Measurements from ENCODE around the gene FGD3. TPM values are rescaled to one million over a fixed set of nuclear protein-coding genes. Genes with fewer than 3 reads are reported as not detected.

Gene FGD3
- total and polyA plus RNA-seq, 2 donors: 5.8 to 7.4 TPM

- DNase-seq (ENCODE audit: extremely low spot score): no peak
- H3K4me3 ChIP-seq (ENCODE audit: low read depth, low read length): peak within 1 kb of the TSS; percentile 59
- WGBS: 3% methylated on average over 55 of the region's 55 CpGs
- H3K36me3 ChIP-seq (ENCODE audit: insufficient read depth): no peaks in the 10 kb centered on the region
- no peak within 1 kb of the TSS for H3K27ac ChIP-seq (ENCODE audit: low read depth)
- H3K4me1 ChIP-seq (ENCODE audit: insufficient read depth): no peaks in the 10 kb centered on the region
These were observed 111.2 kb downstream of the FGD3 start, which contains the start of gene SUSD3 for GRCh38 chr9:93058355-93059010. TSS of gene SUSD3 (plus strand) at chr9:93058701. CDS start at chr9:93058743, 42 bp downstream.

- no peaks in the 10 kb centered on the region for H3K36me3 ChIP-seq (ENCODE audit: insufficient read depth)
- no peak for DNase-seq (ENCODE audit: extremely low spot score)
- peak overlapping the region; percentile 59 for H3K4me3 ChIP-seq (ENCODE audit: low read depth, low read length)
- no peaks in the 10 kb centered on the region for H3K4me1 ChIP-seq (ENCODE audit: insufficient read depth)
- 33% methylated on average over 53 of the region's 53 CpGs for WGBS
- no peak overlapping the region for H3K27ac ChIP-seq (ENCODE audit: low read depth)
These were observed 111.8 kb downstream of the FGD3 start for GRCh38 chr9:93059011-93059714.

GRCh38 chr9:93059715-93060578 lies 112.6 kb downstream of the FGD3 start:
- Histone ChIP-seq H3K4me1 (ENCODE audit: insufficient read depth) (no peaks in the 10 kb centered on the region), H3K27ac (ENCODE audit: low read depth) (no peak overlapping the region), H3K36me3 (ENCODE audit: insufficient read depth) (no peaks in the 10 kb centered on the region), H3K4me3 (ENCODE audit: low read depth, low read length) (no peak overlapping the region)
- WGBS: 86% methylated on average over 7 of the region's 7 CpGs
- DNase-seq (ENCODE audit: extremely low spot score): no peak

- Histone ChIP-seq H3K36me3 (ENCODE audit: insufficient read depth) (no peaks in the 10 kb centered on the region), H3K4me1 (ENCODE audit: insufficient read depth) (no peaks in the 10 kb centered on the region), H3K4me3 (ENCODE audit: low read depth, low read length) (no peak overlapping the region), H3K27ac (ENCODE audit: low read depth) (no peak overlapping the region)
- DNase-seq (ENCODE audit: extremely low spot score): no peak
- 79% methylated on average over 8 of the region's 8 CpGs for WGBS
These were observed 113.5 kb downstream of the FGD3 start for GRCh38 chr9:93060746-93061259.

DNA sequence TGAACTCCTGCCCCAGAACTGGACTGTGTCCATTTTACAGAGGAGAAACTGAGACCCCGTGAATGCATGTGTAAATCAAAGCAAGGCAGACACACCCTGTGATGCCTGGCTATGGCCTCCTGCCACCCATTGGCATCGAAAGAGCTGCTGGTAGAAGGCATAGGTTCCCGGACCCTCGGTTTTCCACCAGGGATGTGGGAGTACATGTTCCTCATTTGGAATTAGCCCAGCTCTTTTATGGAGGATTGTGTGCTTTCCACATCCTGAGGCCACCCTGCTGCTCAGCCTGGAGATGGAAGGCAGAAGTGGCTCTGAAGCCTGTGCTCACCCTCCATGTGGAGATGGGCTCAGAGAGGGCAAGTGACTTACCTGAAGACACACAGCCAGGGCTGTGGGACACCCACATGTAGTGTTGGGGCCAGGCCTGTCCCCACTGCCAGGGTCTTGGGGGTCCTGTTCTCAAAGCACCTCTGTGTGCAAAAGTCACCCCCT lies 114.0 kb downstream of the FGD3 start:
- DNase-seq (ENCODE audit: extremely low spot score): no peak
- 89% methylated on average over 4 of the region's 4 CpGs for WGBS
- Histone ChIP-seq H3K4me1 (ENCODE audit: insufficient read depth) (no peaks in the 10 kb centered on the region), H3K4me3 (ENCODE audit: low read depth, low read length) (no peak overlapping the region), H3K27ac (ENCODE audit: low read depth) (no peak overlapping the region), H3K36me3 (ENCODE audit: insufficient read depth) (no peaks in the 10 kb centered on the region)

GRCh38 chr9:93061791-93062763 lies 114.8 kb downstream of the FGD3 start:
- Histone ChIP-seq H3K36me3 (ENCODE audit: insufficient read depth) (no peaks in the 10 kb centered on the region), H3K4me3 (ENCODE audit: low read depth, low read length) (no peak overlapping the region), H3K4me1 (ENCODE audit: insufficient read depth) (no peaks in the 10 kb centered on the region), H3K27ac (ENCODE audit: low read depth) (no peak overlapping the region)
- no peak for DNase-seq (ENCODE audit: extremely low spot score)
- WGBS: 81% methylated on average over 19 of the region's 19 CpGs

DNA sequence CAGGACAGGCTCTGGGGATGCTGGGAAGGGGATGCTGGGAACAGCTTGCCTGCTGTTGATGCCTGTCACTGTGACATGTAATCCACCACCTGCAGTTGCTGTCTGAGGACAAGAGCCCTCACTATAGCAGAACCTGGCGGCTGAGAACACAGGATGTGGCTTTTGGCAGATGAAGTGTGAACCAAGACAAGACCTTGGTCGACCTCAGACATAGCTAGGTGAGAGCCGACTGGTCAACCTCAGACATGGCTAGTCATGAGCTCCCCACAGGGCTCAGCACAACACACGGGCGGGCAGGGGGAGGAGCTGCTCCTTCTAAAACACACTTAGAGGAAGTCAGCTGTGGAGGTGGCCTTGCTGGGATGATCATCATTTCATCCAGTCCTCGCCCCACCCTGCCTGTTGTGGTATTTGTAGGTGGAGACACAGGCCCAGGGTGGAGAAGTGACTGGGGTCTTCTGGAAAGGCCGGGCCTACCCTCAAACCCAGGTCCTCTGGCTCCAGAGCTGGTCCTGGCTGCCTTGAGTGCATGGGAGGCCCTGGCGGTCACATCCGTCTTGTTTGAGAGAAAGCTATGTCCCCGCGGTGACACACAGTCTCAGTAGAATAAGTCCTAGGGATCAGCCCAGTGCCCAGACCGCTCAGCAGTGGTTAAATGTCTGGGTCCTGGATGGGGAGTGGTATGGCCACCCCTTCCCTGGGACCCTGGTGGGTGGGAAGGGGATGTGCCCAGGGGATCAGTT lies 117.2 kb downstream of the FGD3 start:
- no peak for DNase-seq (ENCODE audit: extremely low spot score)
- H3K4me3 ChIP-seq (ENCODE audit: low read depth, low read length): no peak overlapping the region
- H3K4me1 ChIP-seq (ENCODE audit: insufficient read depth): no peaks in the 10 kb centered on the region
- H3K27ac ChIP-seq (ENCODE audit: low read depth): no peak overlapping the region
- WGBS: 82% methylated on average over 12 of the region's 12 CpGs
- no peaks in the 10 kb centered on the region for H3K36me3 ChIP-seq (ENCODE audit: insufficient read depth)

DNA sequence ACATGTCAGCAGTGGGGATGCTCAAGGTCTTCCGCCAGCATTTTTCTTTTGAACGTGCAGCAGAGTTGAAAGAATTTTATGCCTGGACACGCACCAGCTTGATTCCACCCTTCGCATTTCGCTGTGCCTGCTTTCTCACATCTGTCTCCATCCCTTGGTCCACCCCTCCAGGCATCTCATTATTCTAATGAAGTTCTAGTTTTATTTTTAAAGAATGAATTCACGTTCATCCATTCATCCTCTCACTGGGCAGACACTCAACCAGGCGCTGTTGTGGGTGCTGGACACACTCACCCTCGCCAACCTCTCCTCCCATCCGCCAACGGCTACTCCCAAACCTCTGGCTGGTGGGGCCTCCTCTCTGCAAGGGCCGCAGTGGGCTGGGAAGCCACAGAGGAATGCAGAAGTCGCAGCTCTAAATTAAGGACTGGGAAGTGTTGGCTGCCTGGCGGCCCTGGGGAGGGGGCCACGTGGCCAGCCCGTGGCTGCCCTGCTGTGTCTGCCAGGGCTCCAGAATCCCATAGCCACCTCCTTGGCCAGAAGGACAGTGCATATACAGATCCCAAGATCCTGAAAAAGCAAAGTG lies 117.9 kb downstream of the FGD3 start:
- no peak overlapping the region for H3K27ac ChIP-seq (ENCODE audit: low read depth)
- WGBS: 77% methylated on average over 15 of the region's 15 CpGs
- H3K36me3 ChIP-seq (ENCODE audit: insufficient read depth): no peaks in the 10 kb centered on the region
- no peak for DNase-seq (ENCODE audit: extremely low spot score)
- no peak overlapping the region for H3K4me3 ChIP-seq (ENCODE audit: low read depth, low read length)
- no peaks in the 10 kb centered on the region for H3K4me1 ChIP-seq (ENCODE audit: insufficient read depth)

DNA sequence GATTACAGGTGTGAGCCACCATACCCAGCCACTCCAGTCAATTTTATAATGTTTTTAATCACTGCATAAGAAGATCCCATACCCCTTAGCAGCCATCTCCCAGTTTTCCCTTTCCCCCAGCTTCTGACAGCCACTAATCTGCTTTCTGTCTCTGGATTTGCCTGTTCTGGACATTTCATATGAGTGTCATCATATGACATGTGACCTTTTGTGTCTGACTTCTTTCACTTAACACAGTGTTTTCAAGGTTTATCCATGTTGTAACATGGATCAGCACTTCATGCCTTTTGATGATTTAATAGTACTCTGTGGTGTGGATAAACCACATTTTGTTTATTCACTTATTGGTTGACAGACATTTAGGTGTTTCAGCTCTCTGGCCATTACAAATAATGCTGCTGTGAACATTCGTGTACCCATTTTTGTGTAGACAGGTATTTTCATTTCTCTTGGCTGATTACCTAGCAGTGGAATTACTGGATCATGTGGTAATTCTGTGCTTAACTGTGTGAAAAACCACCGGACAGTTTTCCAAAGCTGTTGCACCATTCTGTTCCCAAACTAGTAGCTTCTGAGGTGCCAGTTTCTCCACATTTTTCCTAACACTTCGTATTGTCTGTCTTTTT lies 119.8 kb downstream of the FGD3 start:
- no peaks in the 10 kb centered on the region for H3K36me3 ChIP-seq (ENCODE audit: insufficient read depth)
- 93% methylated on average over 3 of the region's 3 CpGs for WGBS
- H3K4me3 ChIP-seq (ENCODE audit: low read depth, low read length): no peak overlapping the region
- DNase-seq (ENCODE audit: extremely low spot score): no peak
- no peak overlapping the region for H3K27ac ChIP-seq (ENCODE audit: low read depth)
- no peaks in the 10 kb centered on the region for H3K4me1 ChIP-seq (ENCODE audit: insufficient read depth)

GRCh38 chr9:93068956-93069355 lies 121.6 kb downstream of the FGD3 start:
- no peaks in the 10 kb centered on the region for H3K36me3 ChIP-seq (ENCODE audit: insufficient read depth)
- H3K27ac ChIP-seq (ENCODE audit: low read depth): no peak overlapping the region
- no peaks in the 10 kb centered on the region for H3K4me1 ChIP-seq (ENCODE audit: insufficient read depth)
- 92% methylated on average over 4 of the region's 4 CpGs for WGBS
- no peak for DNase-seq (ENCODE audit: extremely low spot score)
- H3K4me3 ChIP-seq (ENCODE audit: low read depth, low read length): no peak overlapping the region

DNA sequence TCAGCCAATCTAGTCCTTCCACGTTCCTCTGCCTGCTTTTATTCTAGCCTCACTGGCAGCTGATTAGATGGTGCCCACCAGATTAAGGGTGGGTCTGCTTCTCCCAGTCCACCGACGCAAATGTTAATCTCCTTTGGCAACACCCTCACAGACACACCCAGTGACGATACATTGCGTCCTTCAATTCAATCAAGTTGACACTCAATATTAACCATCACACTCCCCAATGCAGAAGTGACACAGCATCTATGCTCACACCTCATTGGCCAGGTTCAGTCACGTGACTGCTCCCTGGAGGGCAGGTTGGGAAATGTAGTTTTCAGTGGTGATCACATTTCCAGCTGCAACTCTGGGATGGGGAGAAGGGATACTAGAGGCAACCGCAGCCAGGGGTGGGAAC lies 124.1 kb downstream of the FGD3 start:
- Histone ChIP-seq H3K4me1 (ENCODE audit: insufficient read depth) (no peaks in the 10 kb centered on the region), H3K36me3 (ENCODE audit: insufficient read depth) (no peaks in the 10 kb centered on the region), H3K27ac (ENCODE audit: low read depth) (no peak overlapping the region), H3K4me3 (ENCODE audit: low read depth, low read length) (no peak overlapping the region)
- DNase-seq (ENCODE audit: extremely low spot score): no peak
- 71% methylated on average over 7 of the region's 7 CpGs for WGBS
